ENCODE results near the gene GRAP2.

DNA sequence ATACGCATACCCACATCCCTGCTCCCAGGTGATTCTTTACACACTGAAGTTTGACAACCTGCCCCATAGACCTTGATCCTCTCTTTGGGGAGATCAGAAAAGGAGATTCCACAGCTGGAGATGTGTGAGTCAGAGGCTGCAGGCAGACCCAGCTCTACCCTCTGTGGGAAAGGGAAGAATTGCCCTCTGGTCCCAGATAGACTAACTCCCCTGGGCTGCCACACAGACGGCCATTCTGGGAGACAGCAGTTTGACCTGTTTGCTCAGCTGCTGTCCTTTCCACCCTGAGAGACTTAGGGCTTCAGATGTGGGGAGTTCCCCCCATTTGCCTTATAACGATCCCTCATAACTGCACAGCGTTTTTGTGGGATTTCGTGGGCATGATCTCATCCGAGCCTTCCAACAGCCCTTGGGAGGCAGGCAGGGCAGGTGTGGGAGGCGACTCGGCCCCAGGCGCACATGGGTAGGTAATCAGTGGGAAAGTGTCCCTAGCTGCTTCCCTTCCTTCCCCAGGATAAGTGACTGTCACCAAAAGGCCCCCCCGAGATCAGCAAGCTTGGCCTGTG is 107.9 kb downstream of the GRAP2 start:
- TF ChIP-seq, protein P1, sequence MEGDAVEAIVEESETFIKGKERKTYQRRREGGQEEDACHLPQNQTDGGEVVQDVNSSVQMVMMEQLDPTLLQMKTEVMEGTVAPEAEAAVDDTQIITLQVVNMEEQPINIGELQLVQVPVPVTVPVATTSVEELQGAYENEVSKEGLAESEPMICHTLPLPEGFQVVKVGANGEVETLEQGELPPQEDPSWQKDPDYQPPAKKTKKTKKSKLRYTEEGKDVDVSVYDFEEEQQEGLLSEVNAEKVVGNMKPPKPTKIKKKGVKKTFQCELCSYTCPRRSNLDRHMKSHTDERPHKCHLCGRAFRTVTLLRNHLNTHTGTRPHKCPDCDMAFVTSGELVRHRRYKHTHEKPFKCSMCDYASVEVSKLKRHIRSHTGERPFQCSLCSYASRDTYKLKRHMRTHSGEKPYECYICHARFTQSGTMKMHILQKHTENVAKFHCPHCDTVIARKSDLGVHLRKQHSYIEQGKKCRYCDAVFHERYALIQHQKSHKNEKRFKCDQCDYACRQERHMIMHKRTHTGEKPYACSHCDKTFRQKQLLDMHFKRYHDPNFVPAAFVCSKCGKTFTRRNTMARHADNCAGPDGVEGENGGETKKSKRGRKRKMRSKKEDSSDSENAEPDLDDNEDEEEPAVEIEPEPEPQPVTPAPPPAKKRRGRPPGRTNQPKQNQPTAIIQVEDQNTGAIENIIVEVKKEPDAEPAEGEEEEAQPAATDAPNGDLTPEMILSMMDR (IDR thresholded peaks at IDR 0.05; ENCODE audit: extremely low read depth in 1 of 2, insufficient read depth in 1 of 2, low read depth in 1 of 2, low read length in 2 of 2) = no peak
- TF ChIP-seq EZH2 (IDR thresholded peaks at IDR 0.05; ENCODE audit: borderline replicate concordance, low read depth, low read length, severe bottlenecking) (no peak), POLR2AphosphoS5 (IDR thresholded peaks at IDR 0.05; ENCODE audit: insufficient read depth, low read depth, low read length) (no peak), POLR2A (IDR thresholded peaks at IDR 0.05; ENCODE audit: low read depth, low read length) (no peak), FOS (IDR thresholded peaks at IDR 0.05; ENCODE audit: borderline replicate concordance, insufficient read depth, low read length) (no peak)

All from endothelial cell of umbilical vein (primary cell).